HuH-7 (cell line): Measurements from ENCODE around the gene ZNF300.
"Not testable (repeated sequence)": the region's sequence is repeated elsewhere in the genome, so short reads cannot be mapped to it uniquely, and the experiment has no call there.

ENCODE experiments used
- DNase-seq: peaks from one replicate; pipeline ENCODE4 v3.0.0; 2011; ENCODE audit warnings: low spot score

The ZNF300 gene

GRCh38 chr5:150904479-150905311 is at the start of gene ZNF300:
Gene ZNF300, minus strand, starts transcription at chr5:150904980. Its CDS starts 1,825 bp downstream, at chr5:150903155.
- DNase-seq, result peak; percentile 68

DNA sequence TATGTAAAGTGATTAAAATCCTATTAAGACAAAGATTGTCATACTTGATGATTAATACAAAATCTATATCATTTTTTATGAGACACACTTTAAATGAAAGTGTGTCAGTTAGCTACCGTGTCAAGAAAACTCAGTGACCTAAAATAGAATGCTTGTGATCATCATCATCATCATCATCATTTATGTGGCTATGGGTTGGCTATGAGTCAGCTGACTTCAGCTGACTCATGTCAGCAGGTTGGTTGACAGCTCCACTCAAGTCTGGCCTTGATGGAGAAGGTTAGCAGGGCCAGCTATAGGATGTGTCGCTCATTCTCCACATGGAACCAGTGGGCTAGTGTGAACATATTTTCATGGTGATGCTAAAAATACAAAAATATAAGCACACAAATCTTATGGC is 43.8 kb upstream of the ZNF300 start:
- no peak for DNase-seq

- DNase-seq, result peak; percentile 24
These were observed 41.6 kb upstream of the ZNF300 start for GRCh38 chr5:150946351-150946905.

GRCh38 chr5:150945947-150946346 is 41.2 kb upstream of the ZNF300 start:
- DNase-seq, result peak; percentile 5

DNA sequence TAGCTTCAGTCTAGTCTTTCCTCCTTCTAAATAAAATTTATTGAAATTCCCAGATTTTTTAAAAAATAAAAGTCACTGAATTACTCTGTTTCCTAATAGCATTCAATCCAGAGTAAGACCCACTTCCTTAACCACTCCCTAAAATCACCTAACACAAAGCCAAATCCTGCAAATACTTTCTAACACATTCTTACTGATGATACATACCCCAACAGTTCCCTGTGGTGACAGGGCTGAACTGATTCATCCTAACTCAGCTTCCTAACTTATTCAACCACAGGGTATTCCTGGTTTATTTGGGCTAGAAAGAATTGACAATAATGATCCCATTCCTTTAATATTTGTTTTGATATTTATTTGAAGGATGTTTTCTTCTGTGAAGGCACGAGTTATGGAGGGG is 40.7 kb upstream of the ZNF300 start:
- no peak for DNase-seq

DNA sequence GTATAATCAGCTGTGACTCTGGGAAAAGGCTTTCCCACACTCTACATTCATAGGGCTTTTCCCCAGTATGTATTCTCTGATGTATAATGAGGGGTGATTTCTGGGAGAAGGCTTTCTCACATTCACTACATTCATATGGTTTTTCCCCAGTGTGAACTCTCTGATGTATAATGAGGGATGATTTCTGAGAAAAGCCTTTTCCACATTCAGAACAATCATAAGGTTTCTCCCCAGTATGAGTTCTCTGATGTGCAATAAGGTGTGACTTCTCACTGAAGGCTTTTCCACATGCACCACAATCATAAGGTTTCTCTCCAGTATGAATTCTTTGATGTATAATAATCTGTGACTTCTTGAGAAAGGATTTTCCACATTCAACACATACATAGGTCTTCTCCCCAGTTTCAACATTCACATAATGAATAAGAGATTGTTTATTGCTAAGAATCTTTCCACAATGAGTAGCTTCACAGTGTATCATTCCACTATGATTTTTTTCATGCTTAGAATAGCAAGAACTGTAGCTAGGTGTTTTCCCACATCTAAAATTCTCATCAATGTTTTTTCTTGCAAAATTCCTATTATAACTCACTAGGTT is 26.7 kb upstream of the ZNF300 start:
- no peak for DNase-seq

DNA sequence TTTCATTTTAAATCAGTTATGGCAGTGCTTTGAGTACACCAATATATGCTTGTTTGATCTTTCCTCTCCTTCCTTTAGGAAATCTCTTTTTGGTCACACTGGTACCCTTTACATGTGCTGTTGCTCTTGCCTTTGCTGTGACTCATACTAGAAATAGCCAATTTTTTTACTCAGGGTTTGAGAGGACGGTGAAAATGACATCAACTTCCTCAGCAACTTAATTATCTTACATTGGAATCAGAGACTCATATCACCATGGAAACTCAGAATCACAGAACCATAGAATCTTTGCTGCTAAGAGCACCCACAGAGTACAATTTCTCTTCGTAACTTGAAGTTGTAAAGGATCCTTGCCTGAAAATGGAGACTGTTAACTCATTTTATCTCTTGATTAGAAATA is 13.8 kb upstream of the ZNF300 start:
- no peak for DNase-seq

GRCh38 chr5:150912312-150912814 is 7.6 kb upstream of the ZNF300 start:
- DNase-seq, result no peak

GRCh38 chr5:150905312-150905683 is 518 bp upstream of the ZNF300 start:
- DNase-seq, result no peak

- DNase-seq, result no peak
These were observed 3.3 kb downstream of the ZNF300 start for GRCh38 chr5:150901446-150901845.

- DNase-seq, result no peak
These were observed 9.1 kb downstream of the ZNF300 start for GRCh38 chr5:150895431-150896428.

DNA sequence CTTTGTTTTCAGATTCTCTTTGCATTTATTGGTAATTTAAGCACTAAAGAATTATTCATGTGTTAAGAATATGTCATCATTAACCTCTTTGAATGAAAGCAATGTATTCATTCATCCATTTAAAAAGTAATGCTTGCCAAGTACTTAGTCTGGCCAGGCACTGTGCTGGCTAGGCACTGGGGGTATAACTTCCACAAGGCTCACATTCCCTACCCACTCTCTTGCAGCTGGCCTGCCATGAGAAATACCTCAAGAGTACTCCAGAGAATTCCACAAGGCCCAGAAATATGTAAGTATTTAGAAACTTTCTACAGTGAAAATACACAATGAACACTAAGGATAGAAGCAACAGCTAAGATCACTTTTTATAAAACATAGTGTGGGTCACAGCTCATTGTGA is 25.4 kb downstream of the ZNF300 start:
- no peak for DNase-seq

DNA sequence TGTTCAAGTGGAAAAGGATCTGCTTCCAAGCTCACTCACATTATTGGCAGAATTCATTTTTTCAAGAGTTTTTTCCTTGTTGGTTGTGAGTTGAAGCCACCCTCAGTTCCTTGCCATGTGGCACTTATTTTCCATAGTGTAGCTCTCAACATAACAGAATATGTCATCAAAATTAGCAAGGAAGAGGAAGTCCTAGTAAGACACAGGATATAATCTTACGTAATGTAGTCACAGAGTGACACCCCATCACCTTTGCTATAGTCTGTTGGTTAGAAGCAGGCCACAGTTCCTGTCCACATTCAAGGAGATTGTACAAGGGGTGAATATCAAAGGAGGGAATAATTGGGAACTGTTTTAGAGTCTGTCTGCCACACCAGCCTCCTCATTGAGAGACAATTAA is 42.7 kb downstream of the ZNF300 start:
- no peak for DNase-seq

DNA sequence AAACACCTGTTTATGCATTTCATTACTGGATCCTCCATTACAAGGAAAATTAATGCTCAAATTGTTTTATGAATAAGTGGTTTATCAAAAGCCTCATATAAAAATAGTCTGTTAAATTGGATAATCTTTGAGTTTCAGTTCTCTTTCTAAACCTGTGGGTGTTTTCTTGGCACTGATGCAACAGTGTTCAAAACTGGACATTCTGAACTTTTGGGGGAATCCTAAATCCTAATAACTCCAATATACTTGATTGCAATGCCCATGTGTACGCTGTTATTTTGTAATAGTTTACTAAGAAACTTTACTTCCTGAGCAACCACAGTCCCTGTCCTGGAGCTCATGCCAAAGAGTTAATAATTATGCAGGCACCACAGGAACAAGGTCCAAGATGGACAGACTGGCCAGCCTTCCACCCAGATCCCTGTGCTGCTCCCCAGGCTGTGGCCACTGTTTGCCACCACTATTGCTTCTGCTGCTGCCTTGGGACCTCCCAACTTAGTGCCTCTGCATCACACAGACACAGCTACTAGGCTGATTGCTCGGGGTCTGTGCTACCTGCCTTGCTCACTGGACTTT is 44.4 kb downstream of the ZNF300 start:
- no peak for DNase-seq

DNA sequence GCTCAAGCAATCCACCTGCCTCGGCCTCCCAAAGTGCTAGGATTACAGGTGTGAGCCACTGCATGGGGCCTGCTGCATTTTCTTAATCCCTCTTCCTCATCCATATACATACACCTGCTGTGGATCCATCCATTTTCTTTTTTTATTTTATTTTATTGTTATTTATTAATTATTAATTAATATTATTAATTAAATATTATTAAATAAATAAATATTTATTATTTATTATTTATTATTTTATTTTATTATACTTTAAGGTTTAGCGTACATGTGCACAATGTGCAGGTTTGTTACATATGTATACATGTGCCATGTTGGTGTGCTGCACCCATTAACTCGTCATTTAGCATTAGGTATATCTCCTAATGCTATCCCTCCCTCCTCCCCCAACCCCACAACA is 48.1 kb downstream of the ZNF300 start:
- not testable (repeated sequence) for DNase-seq

- no peak for DNase-seq
These were observed 51.2 kb downstream of the ZNF300 start for GRCh38 chr5:150853561-150853960.

GRCh38 chr5:150851039-150851438 is 53.7 kb downstream of the ZNF300 start:
- DNase-seq, result no peak

DNA sequence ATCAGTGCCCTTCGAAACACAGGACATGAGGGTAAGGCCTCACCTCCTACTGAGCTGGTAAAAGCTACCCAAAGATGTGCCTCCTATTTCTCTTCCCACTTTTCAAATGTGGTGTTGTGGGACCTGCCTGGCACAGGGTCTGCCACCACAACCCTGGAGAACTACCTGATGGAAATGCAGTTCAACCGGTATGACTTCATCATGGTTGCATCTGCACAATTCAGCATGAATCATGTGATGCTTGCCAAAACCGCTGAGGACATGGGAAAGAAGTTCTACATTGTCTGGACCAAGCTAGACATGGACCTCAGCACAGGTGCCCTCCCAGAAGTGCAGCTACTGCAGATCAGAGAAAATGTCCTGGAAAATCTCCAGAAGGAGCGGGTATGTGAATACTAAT is 56.5 kb downstream of the ZNF300 start:
- no peak for DNase-seq

- DNase-seq, result no peak
These were observed 57.5 kb downstream of the ZNF300 start for GRCh38 chr5:150847334-150847695.

DNA sequence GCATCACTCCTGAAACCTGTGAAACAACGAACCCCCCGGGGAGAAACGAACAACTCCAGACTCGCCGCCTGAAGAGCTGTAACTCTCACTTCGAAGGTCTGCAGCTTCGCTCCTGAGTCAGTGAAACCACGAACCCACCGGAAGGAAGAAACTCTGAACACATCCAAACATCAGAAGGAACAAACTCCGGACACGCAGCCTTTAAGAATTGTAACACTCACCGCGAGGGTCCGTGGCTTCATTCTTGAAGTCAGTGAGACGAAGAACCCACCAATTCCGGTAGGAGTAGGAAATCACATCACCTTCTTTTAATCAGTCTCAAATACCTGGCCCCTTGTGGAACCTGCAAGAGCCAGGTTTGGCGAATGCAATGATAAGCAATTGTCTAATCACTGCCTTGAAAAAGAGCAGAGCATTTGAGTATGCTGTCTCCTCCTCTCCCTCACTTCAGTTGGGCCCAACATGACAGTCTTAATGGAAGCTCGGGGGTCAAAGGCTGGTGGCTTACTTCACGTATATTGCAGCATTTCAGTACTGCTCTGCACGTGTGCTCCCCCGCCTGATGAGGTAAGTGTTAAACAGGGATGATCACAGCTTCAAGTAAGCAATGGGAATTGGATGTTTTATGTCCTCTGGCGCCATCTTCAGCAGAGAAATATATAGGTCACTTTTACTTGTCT is 58.0 kb downstream of the ZNF300 start:
- DNase-seq, result peak; percentile 67

DNA sequence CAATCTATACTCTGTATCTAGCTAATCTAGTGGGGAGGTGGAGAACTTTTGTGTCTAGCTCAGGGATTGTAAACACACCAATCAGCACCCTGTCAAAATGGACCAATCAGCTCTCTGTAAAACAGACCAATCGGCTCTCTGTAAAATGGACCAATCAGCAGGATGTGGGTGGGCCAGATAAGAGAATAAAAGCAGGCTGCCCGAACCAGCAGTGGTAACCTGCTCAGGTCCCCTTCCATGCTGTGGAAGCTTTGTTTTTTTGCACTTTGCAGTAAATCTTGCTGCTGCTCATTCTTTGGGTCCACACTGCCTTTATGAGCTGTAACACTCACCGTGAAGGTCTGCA is 58.5 kb downstream of the ZNF300 start, which contains the start of gene IRGM:
Gene IRGM (plus strand): TSS at position 214 of the 346 bp plus-strand sequence. CDS start 1,603 bp downstream, outside the sequence.
- not testable (repeated sequence) for DNase-seq
